Right ventricle myocardium superior (tissue), 1 donor: ENCODE results near the gene SLMAP. TPM values are rescaled to one million over a fixed set of nuclear protein-coding genes. Genes with fewer than 3 reads are reported as not detected.
"Not testable (repeated sequence)": the region's sequence is repeated elsewhere in the genome, so short reads cannot be mapped to it uniquely, and the experiment has no call there.

ENCODE experiments used
- ATAC-seq: fragments of 200-7000 bp; cut with Tn5 transposase; one replicate; pipeline ENCODE4 v1.9.1; 2020; ENCODE audit warnings: mild to moderate bottlenecking; ENCODE audit not compliant: poor library complexity
- DNase-seq: peaks from one replicate; pipeline ENCODE4 v3.0.0-alpha.2; 2020
- intact Hi-C: fragments of 100-400 bp; cut with DNase I; formaldehyde crosslinking; loops from one replicate; pipeline ENCODE4 v1.11.2; 2022
- total RNA-seq: library from RNA; stranded (reverse); fragmentation: NEBNext Ultra II Directional; extraction: Animal tissue kit (Norgen Biotek cat#: 25700); gene quantifications from one replicate; pipeline ENCODE4 v1.2.1, GENCODE V29; 2021
- donor health status: DM: no; HTN: yes; CAD: no; lungs with severe emphysema.

The SLMAP gene
- total RNA-seq, 1 donor from 2014 or later, result 274 TPM

DNA sequence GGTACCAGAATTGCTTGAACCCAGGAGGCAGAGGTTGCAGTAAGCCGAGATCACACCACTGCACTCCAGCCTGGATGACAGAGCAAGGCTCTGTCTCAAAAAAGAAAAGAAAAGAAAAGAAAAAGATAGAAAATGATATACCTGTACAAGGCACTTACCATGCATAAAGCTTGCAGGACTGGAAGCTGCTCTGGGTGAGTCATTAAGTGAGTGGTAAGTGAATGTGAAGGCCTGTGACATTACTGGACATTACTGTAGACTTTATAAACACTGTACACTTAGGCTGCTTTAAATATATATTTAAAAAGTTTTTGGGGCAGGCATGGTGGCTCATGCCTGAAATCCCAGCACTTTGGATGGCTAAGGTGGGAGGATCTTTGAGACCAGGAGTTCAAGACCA lies 99.2 kb downstream of the SLMAP start:
- ATAC-seq (no peak), DNase-seq (no peak)
- intact Hi-C loops, result no loop called here

GRCh38 chr3:57855943-57856342 lies 99.8 kb downstream of the SLMAP start:
- intact Hi-C loops, result no loop called here
- DNase-seq (no peak), ATAC-seq (no peak)

- DNase-seq (no peak), ATAC-seq (no peak)
- intact Hi-C loops, result no loop called here
These were observed 100.6 kb downstream of the SLMAP start for GRCh38 chr3:57856675-57857074.

DNA sequence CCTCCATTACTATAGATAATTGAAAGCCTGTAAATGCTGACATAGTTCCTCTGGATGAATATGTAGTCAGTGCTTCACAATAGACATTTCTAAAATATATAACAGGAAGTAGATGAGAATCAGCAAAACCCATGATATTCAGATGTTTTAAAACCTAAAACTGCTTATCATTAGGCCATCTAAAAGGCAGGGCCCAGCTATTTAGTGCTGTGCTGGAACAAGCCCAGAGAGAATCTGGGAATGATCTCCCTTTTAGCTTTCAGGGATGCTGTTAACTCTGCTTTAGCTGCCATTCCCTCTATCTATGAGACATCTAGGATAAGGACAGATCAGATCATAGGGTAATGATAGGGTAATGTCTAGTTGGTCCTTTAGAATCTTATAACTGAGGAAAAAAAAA lies 106.8 kb downstream of the SLMAP start:
- DNase-seq (no peak), ATAC-seq (no peak)
- intact Hi-C loops, result no loop called here

- ATAC-seq, result peak; percentile 25
- DNase-seq, result no peak
- intact Hi-C loops, result no loop called here
These were observed 107.3 kb downstream of the SLMAP start for GRCh38 chr3:57863380-57863779.

DNA sequence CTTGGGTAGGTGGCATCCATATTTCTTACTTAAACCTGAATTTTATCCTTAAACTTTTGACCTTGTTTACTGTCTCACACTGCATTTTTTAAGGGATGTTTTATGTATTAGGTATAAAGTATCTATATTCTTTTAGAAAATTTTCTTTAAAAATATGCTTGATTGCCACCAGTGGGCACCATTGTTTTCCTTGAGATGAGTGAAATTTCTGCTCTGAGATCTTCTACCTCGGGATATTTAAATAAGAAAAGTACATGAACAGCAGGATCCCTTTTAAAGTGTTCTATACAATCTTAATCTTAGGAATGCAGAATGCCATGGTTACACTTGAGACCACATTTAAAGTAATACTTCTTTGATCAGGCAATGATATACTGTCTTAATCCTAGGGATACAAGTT lies 108.7 kb downstream of the SLMAP start:
- no peak for ATAC-seq
- no peak for DNase-seq
- intact Hi-C loops, result no loop called here

GRCh38 chr3:57869110-57869509 lies 113.0 kb downstream of the SLMAP start:
- DNase-seq, ATAC-seq, intact Hi-C loops: not testable (repeated sequence)

GRCh38 chr3:57872606-57873005 lies 116.5 kb downstream of the SLMAP start:
- DNase-seq (no peak), ATAC-seq (no peak)
- intact Hi-C loops, result no loop called here

DNA sequence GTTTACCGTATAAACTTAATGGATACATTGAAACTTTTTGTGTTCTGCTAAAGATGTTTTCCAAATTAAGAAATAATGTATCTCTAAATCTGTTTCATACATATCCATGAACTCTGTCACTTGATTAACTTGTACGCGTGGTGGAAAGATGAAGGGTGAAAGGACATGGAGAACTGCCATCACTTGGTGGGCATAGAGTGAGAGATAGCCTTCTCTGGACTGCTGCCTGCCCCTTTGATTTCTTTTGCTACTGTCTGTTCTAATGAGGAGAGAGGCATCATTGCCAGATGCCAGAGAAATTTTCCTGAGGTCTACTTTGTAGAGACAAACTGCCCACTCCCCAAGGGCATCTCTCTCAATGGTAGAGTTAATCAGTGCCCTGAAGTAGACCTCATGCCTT lies 120.5 kb downstream of the SLMAP start:
- intact Hi-C loops, result no loop called here
- ATAC-seq (peak; percentile 78), DNase-seq (no peak)

DNA sequence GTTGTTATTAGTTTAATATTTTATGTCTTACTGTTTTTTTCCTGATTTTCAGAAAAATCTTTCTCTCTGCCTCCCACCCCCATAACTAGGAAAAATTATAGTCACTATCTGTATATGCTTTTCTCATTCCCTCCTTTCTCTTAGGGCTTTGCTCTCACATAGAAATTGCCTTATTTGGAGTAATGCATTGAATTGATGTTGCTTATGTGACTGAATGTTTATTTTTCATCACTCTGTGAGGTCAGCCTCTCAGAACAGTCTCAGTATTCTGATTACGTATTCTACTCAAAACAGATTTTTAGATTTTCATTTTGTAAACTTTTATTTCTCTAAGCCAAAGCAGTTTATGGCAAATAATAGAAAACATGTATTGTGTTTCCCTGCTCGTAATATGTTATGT lies 121.0 kb downstream of the SLMAP start:
- no peak for DNase-seq
- intact Hi-C loops, result no loop called here
- ATAC-seq, result no peak

DNA sequence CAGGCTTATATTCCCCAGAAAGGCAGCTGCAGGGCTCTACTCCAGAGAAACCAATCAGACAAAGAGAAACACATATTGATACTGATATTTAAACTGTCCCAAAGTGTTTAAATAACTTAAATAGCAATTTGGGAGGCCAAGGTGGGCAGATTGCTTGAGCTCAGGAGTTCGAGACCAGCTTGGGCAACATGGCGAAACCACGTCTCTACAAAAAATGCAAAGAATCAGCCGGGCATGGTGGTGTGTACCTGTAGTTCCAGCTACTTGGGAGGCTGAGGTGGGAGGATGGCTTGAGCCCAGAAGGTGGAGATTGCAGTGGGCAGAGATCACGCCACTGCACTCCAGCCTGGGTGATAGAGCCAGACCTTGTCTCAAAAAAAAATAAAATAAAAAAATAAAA lies 128.3 kb downstream of the SLMAP start:
- DNase-seq, ATAC-seq, intact Hi-C loops: not testable (repeated sequence)

DNA sequence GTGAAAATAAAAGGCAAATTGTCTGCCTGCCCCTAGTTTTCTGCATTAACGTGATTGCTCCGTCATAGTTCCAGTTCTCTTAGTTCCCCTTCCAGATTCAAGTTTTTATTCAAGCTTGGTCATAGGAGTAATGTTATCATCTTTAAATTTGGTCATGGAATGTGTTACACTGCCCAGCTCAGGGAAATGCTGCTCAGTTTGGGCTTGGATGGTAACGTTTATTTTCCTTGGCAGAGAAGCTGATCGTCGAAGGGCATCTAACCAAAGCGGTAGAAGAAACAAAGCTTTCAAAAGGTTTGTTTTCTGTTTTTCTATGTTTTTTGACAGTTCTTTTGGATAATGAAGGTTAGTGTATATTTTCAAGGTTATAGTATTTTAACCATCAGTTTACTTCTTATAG lies 133.7 kb downstream of the SLMAP start:
- ATAC-seq, result peak; percentile 71
- intact Hi-C loops, result no loop called here
- no peak for DNase-seq

DNA sequence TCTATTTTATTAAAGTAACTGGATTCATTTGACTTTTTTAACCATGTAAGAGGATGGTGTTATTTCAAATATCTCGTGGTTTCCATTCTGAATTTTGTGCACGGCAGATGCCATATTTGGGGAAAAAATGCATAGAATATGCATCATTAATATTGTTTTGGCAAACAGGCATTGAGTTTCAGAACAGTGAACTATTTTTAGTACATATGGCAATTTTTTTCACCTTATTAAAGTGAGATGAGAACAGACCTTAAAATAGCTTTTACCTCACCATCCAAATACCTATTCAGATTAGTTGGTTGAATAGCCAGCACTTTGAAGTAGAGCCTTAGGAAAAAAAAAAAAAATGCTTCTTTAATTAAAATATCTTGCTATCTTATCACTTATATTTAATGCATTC lies 134.8 kb downstream of the SLMAP start:
- DNase-seq, result no peak
- ATAC-seq, result peak; percentile 85
- intact Hi-C loops, result no loop called here

DNA sequence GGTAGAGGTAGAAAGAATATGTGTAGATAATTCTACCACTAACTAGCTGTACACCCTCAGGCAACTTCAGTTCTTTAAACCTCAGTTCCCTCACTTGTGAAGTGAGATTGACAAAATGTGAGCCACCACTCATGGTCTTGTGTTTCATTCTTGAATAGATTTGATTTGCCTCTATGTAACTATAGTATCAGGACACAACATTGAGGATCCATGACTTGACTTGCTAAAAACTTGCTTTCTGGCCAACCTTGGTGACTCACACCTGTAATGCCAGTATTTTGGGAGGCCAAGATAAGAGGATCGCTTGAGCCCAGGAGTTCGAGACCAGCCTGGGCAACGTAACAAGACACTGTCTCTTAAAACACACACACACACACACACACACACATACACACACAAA lies 136.3 kb downstream of the SLMAP start:
- DNase-seq (no peak), ATAC-seq (no peak)
- intact Hi-C loops, result no loop called here

DNA sequence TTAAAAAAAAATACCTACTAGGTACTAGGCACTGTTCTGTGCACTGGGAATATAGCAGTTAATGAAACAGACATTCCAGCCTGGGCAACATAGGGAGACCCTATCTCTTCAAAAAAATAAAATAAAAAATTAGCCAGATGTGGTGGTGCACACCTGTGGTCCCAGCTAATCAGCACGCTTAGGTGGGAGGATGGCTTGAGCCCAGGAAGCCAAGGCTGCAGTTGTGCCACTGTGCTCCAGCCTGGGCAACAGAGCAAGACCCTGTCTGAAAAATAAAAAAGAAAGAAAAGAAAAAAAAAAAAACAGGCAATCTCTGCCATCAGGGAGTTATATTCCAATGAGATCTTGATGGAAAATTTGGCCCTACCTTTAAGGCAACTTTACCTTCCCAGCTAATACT lies 137.0 kb downstream of the SLMAP start:
- intact Hi-C loops, result no loop called here
- DNase-seq (no peak), ATAC-seq (no peak)

GRCh38 chr3:57893668-57894067 lies 137.6 kb downstream of the SLMAP start:
- DNase-seq, result no peak
- intact Hi-C loops, result no loop called here
- ATAC-seq, result no peak

DNA sequence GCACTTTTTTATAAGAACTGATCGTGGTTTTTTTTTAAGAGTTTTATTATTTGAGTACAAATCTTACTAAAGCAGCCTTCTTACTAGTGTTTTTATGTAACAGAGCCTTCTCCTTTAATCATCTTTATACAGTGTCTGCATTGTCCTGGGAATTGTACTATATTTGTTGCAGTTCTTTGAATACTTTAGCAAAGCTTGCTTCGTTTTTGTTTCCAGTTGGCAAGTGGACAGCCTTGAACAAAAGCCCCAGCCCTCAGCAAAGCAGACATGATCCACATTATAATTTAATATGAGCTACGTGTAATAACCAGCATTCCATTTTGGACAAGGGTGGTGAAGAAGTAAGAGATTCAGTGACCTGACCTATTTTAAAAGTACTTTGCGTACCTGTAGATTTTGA lies 139.9 kb downstream of the SLMAP start:
- intact Hi-C loops, result no loop called here
- no peak for DNase-seq
- ATAC-seq, result no peak

DNA sequence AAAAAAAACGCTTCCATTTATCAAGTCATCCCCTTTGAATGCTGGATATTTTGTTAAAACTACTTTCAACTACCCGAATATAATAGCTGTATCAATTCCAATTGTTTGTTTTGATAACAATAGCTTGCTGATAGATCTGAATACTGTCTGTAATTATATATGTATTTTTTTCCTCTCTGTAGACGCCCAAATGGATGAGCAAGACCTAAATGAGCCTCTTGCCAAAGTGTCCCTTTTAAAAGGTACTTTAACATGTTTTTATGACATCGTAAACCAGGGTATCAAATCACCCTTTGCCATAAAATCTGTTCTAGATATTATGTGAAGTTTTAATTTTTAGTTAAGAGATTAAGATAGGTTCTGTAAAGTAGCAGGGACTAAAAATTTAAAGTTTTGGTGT lies 140.6 kb downstream of the SLMAP start:
- no peak for DNase-seq
- intact Hi-C loops, result no loop called here
- no peak for ATAC-seq

GRCh38 chr3:57900786-57901185 lies 144.7 kb downstream of the SLMAP start:
- intact Hi-C loops, result no loop called here
- ATAC-seq (no peak), DNase-seq (no peak)

DNA sequence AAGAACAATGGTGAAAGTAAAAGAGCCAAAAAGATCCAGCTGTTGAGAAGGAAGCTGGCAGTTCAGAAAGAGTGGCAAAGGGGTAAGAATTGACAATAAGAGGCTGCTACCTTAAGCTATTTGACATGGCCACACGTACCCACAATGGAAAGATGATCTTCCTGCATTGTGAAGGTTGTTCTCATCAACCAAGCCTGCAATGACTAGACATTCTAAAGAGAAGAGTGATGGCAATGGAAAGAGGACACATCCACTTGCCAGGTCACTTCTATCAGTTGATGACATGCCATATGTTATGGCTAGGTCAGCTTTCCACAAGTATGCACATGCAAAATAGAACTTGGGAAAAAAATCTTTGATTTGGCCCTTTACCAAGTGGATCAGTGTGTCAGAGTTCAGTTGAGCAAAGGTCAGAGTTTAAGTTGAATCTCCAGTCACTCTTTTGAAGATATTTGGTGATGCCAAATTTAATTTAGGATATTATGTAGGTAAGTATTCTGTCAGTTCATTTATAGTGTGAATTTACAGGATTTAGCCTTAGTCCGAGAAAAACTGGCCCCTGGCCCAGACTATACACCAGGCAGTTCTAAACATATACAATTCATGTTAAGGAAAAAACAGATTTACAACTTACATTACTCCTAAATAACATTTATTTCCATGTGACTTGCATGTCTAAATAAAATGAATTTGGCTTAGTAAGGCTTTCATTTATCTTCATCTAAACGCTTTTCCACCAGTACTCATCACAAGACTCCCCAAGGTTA lies 147.2 kb downstream of the SLMAP start:
- ATAC-seq, result peak; percentile 17
- intact Hi-C loops, result no loop called here

GRCh38 chr3:57910990-57911389 lies 154.9 kb downstream of the SLMAP start:
- intact Hi-C loops, result no loop called here
- no peak for ATAC-seq
- no peak for DNase-seq

More for the DNA sequence above, 147.2 kb downstream of the SLMAP start:
- DNase-seq, result no peak
